ENCODE data around the gene LRBA. TPM values are rescaled to one million over a fixed set of nuclear protein-coding genes. Genes with fewer than 3 reads are reported as not detected.

Gene LRBA
- polyA plus RNA-seq, 1 of the 3 experiments (the other 2 are of a cell fraction), result 11.4 TPM

GRCh38 chr4:150253965-150254630 lies 761.0 kb downstream of the LRBA start (continued):
- no peak for TF ChIP-seq USF1 (IDR thresholded peaks at IDR 0.05; ENCODE audit: borderline replicate concordance, low read depth)

- Histone ChIP-seq H3K36me3 (replicated peaks in 1 of 2; ENCODE audit: control insufficient read depth in 1 of 2, insufficient read depth in 2 of 2, low read length in 1 of 2) (peaks cover 47 to 58% of the 10 kb centered on the region in 2 experiments), H3K27me3 (ENCODE audit: insufficient read depth) (no peaks in the 10 kb centered on the region), H3K4me3 (ENCODE audit: low read depth in 2 of 2, low read length in 1 of 2) (no peak overlapping the region), H3K27ac (ENCODE audit: low read depth in 2 of 2, low read length in 1 of 2) (no peak overlapping the region), H3K79me2 (ENCODE audit: insufficient read depth) (no peaks in the 10 kb centered on the region), H2AFZ (ENCODE audit: low read depth) (no peak overlapping the region), H3K9me3 (no peaks in the 10 kb centered on the region), H4K20me1 (ENCODE audit: insufficient read depth) (no peaks in the 10 kb centered on the region), H3K9ac (no peak overlapping the region), H3K9me2 (no peaks in the 10 kb centered on the region), H3K4me2 (no peak overlapping the region), H3F3A (replicated peaks; ENCODE audit: insufficient read depth) (peaks cover 29% of the 10 kb centered on the region), H3K4me1 (ENCODE audit: control insufficient read depth in 1 of 2, insufficient read depth in 2 of 2, low read depth in 1 of 2, low read length in 1 of 2) (no peaks in the 10 kb centered on the region; a peak in 1 of 4 replicates)
- DNase-seq, result no peak
- ChIA-PET POLR2A (no interaction called here), CTCF (interaction anchor here (1.2 to 6.2 kb wide), 2 partner anchors 11 to 12 kb away, joined by 3 to 31 read pairs; no protein-coding TSS in a partner anchor)
- WGBS (ENCODE audit: low lambda C conversion rate), result 92% methylated on average over 11 of the region's 11 CpGs
- TF ChIP-seq YY1 (IDR thresholded peaks at IDR 0.05; ENCODE audit: low read depth), result no peak
- TF ChIP-seq CHD2 (IDR thresholded peaks at IDR 0.05; ENCODE audit: low read length, partially characterized antibody), result no peak
- no peak for TF ChIP-seq EZH2phosphoT487 (IDR thresholded peaks at IDR 0.05; ENCODE audit: borderline replicate concordance, low read depth)
- no peak for TF ChIP-seq JUND (IDR thresholded peaks at IDR 0.05)
- no peak for TF ChIP-seq GABPA (IDR thresholded peaks at IDR 0.05; ENCODE audit: low read depth)
- TF ChIP-seq FOXJ3 (CRISPR knock-in tag; IDR thresholded peaks at IDR 0.05), result no peak
- TF ChIP-seq EP300 (IDR thresholded peaks at IDR 0.05; ENCODE audit: borderline replicate concordance in 1 of 2, low read depth in 1 of 2, low read length in 1 of 2), result no peak
- no peak for TF ChIP-seq POLR2AphosphoS5 (IDR thresholded peaks at IDR 0.05; ENCODE audit: low read depth, low read length)
- no peak for TF ChIP-seq USF2 (IDR thresholded peaks at IDR 0.05; ENCODE audit: borderline replicate concordance, low read depth, low read length)
- TF ChIP-seq MXI1 (IDR thresholded peaks at IDR 0.05; ENCODE audit: low read depth, low read length), result no peak
- no peak for TF ChIP-seq USF1 (IDR thresholded peaks at IDR 0.05; ENCODE audit: borderline replicate concordance, low read depth)
Observed at GRCh38 chr4:150253416-150253815, 761.7 kb downstream of the LRBA start.

GRCh38 chr4:150252741-150253140 lies 762.3 kb downstream of the LRBA start:
- H3K4me1 ChIP-seq (ENCODE audit: control insufficient read depth in 1 of 2, insufficient read depth in 2 of 2, low read depth in 1 of 2, low read length in 1 of 2), result no peaks in the 10 kb centered on the region; a peak in 1 of 4 replicates
- CTCF ChIA-PET, result interaction anchor here (0.9 to 6.2 kb wide), 2 partner anchors 10 to 11 kb away, joined by 3 to 31 read pairs; no protein-coding TSS in a partner anchor
- H3K9me3 ChIP-seq, result no peaks in the 10 kb centered on the region
- WGBS (ENCODE audit: low lambda C conversion rate), result 94% methylated on average over 6 of the region's 7 CpGs
- H3K9ac ChIP-seq, result no peak overlapping the region
- H3K9me2 ChIP-seq, result no peaks in the 10 kb centered on the region
- H3K4me2 ChIP-seq, result no peak overlapping the region
- no peaks in the 10 kb centered on the region for H4K20me1 ChIP-seq (ENCODE audit: insufficient read depth)
- H3K27me3 ChIP-seq (ENCODE audit: insufficient read depth), result no peaks in the 10 kb centered on the region
- H2AFZ ChIP-seq (ENCODE audit: low read depth), result no peak overlapping the region
- peaks cover 29% of the 10 kb centered on the region for H3F3A ChIP-seq (replicated peaks; ENCODE audit: insufficient read depth)
- no peak for DNase-seq
- POLR2A ChIA-PET, result no interaction called here
- H3K36me3 ChIP-seq (replicated peaks in 1 of 2; ENCODE audit: control insufficient read depth in 1 of 2, insufficient read depth in 2 of 2, low read length in 1 of 2), result peaks cover 46 to 65% of the 10 kb centered on the region in 2 experiments
- no peak overlapping the region for H3K4me3 ChIP-seq (ENCODE audit: low read depth in 2 of 2, low read length in 1 of 2)
- no peak overlapping the region; a peak in 1 of 4 replicates for H3K27ac ChIP-seq (ENCODE audit: low read depth in 2 of 2, low read length in 1 of 2)
- no peaks in the 10 kb centered on the region for H3K79me2 ChIP-seq (ENCODE audit: insufficient read depth)
- TF ChIP-seq CTCF (IDR thresholded peaks at IDR 0.05) (no peak), RFX5 (IDR thresholded peaks at IDR 0.05; ENCODE audit: low read length) (no peak), FOXM1 (IDR thresholded peaks at IDR 0.05; ENCODE audit: low read depth) (no peak), NRF1 (IDR thresholded peaks at IDR 0.05; ENCODE audit: low read depth, low read length) (no peak), GATA2 (CRISPR knock-in tag; IDR thresholded peaks at IDR 0.05) (no peak), EZH2phosphoT487 (IDR thresholded peaks at IDR 0.05; ENCODE audit: borderline replicate concordance, low read depth) (no peak), SMC3 (IDR thresholded peaks at IDR 0.05; ENCODE audit: low read depth, low read length) (no peak), PBX3 (IDR thresholded peaks at IDR 0.05) (no peak)

Data from SK-N-SH (cell line).